PC-3 (cell line): ENCODE results near the gene INHBE. TPM values are rescaled to one million over a fixed set of nuclear protein-coding genes. Genes with fewer than 3 reads are reported as not detected.

Source experiments
- ATAC-seq: fragments of 200-7000 bp; cut with Tn5 transposase; 2 replicates; pipeline ENCODE4 v1.9.1; 2020; ENCODE audit warnings: mild to moderate bottlenecking, moderate library complexity
- BruUV-seq: library from RNA; stranded (reverse); fragments of 400-500 nt; replicated peaks from 2 replicates; lab custom pipeline; 2021; lab: Mats Ljungman, UMichigan
- CTCF ChIA-PET: fragments of 300-600 bp; sonication (Branson Sonifier 250); formaldehyde crosslinking; loops from one replicate; lab custom pipeline; 2022; ENCODE audit warnings: antibody characterized with exemption; lab: Charles Lee
- POLR2A ChIA-PET: fragments of 300-600 bp; sonication (Branson Sonifier 250); formaldehyde crosslinking; loops from one replicate; lab custom pipeline; 2022; ENCODE audit warnings: antibody characterized with exemption; ENCODE audit not compliant: unreplicated experiment; lab: Charles Lee
- DNase-seq: peaks from one replicate; pipeline ENCODE4 v3.0.0-alpha.2; 2015
- H2AFZ ChIP-seq: fragments of 300-600 bp; sonication (generic); 2 replicates; pipeline ENCODE4 v1.6.0; 2016; ENCODE audit warnings: antibody characterized with exemption, low read length
- H3F3A ChIP-seq: fragments of 300-600 bp; sonication (generic); one replicate; pipeline ENCODE4 v1.6.0; 2017; ENCODE audit warnings: antibody characterized with exemption, low read length, control low read depth, mild to moderate bottlenecking; ENCODE audit not compliant: unreplicated experiment
- H3K27ac ChIP-seq: fragments of 300-600 bp; sonication (generic); 2 replicates; pipeline ENCODE4 v1.5.1; 2016; ENCODE audit warnings: mild to moderate bottlenecking, low read length
- H3K27me3 ChIP-seq: fragments of 300-600 bp; sonication (generic); 2 replicates; pipeline ENCODE4 v1.6.1; 2016; ENCODE audit warnings: low read length, mixed read lengths
- H3K36me3 ChIP-seq: fragments of 300-600 bp; sonication (generic); 2 replicates; pipeline ENCODE4 v1.6.1; 2016; ENCODE audit warnings: low read depth, mixed run types, low read length, mixed read lengths
- H3K4me1 ChIP-seq: fragments of 300-600 bp; sonication (generic); 2 replicates; pipeline ENCODE4 v1.5.1; 2016; ENCODE audit warnings: low read length; ENCODE audit not compliant: insufficient read depth
- H3K4me2 ChIP-seq: fragments of 300-600 bp; sonication (generic); 2 replicates; pipeline ENCODE4 v1.6.0; 2016; ENCODE audit warnings: low read length
- H3K4me3 ChIP-seq: fragments of 300-600 bp; sonication (generic); 2 replicates; pipeline ENCODE4 v1.5.1; 2016; ENCODE audit warnings: mild to moderate bottlenecking, low read length, mixed read lengths
- H3K79me2 ChIP-seq: fragments of 300-600 bp; sonication (generic); 2 replicates; pipeline ENCODE4 v1.6.1; 2017; ENCODE audit warnings: low read length, mixed read lengths
- H3K9ac ChIP-seq: fragments of 300-600 bp; sonication (generic); 2 replicates; pipeline ENCODE4 v1.6.0; 2016; ENCODE audit warnings: mild to moderate bottlenecking, low read length
- H3K9me2 ChIP-seq: fragments of 300-600 bp; sonication (generic); replicated peaks from 2 replicates; pipeline ENCODE4 v1.6.1; 2016; ENCODE audit warnings: mixed run types, low read length, mixed read lengths
- H3K9me3 ChIP-seq: fragments of 300-600 bp; sonication (generic); 2 replicates; pipeline ENCODE4 v1.6.1; 2016; ENCODE audit warnings: low read length, mixed read lengths
- H4K20me1 ChIP-seq: fragments of 300-600 bp; sonication (generic); 2 replicates; pipeline ENCODE4 v1.6.1; 2016; ENCODE audit warnings: low read length, mixed read lengths
- EZH2 ChIP-seq: fragments of 300-600 bp; sonication (generic); IDR thresholded peaks from one replicate; pipeline ENCODE4 v1.6.1; 2017; ENCODE audit warnings: antibody characterized with exemption, mild to moderate bottlenecking, low read length; ENCODE audit not compliant: unreplicated experiment
- EZH2phosphoT487 ChIP-seq: fragments of 300-600 bp; sonication (generic); IDR thresholded peaks from 2 replicates; pipeline ENCODE4 v1.6.1; 2018; ENCODE audit warnings: mild to moderate bottlenecking, antibody characterized with exemption, low read length, borderline replicate concordance
- intact Hi-C: fragments of 100-400 bp; cut with micrococcal nuclease; formaldehyde crosslinking; loops from 2 replicates; pipeline ENCODE4 v1.9.0; 2023
- total RNA-seq: library from RNA; depleted of rRNA; stranded (reverse); fragments of >200 nt; gene quantifications from 2 replicates; pipeline ENCODE4 v1.2.3, GENCODE V29; 2014
- TF ChIP-seq, protein P1 (sequence below): fragments of 300-600 bp; sonication (generic); conservative IDR thresholded peaks from 2 replicates; pipeline ENCODE4 v1.5.1; 2017; ENCODE audit warnings: antibody characterized with exemption, low read depth, mild to moderate bottlenecking, low read length

INHBE gene
- total RNA-seq, 1 experiment from 2014 or later, result not detected

DNA sequence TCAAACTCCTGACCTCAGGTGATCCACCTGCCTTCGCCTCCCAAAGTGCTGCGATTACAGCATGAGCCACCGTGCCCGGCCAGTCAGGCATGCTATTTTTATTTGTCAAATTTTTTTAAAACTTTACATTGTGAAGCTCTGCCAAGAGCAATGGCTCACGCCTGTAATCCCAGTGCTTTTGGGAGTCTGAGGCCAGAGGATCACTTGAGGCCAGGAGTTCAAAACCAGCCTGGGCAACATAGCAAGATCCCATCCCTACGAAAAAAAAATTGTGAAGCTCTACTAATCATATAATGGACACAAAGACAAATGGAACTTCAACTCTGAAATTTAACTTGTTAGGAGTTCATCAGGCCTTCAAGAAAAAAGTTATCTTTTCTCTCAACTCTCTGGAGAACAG, 26.1 kb upstream of the INHBE start:
- Histone ChIP-seq H3K4me2 (peak overlapping the region; percentile 96), H3K27me3 (no peaks in the 10 kb centered on the region), H2AFZ (no peak overlapping the region), H3K27ac (no peak overlapping the region), H3K4me3 (peak overlapping the region; percentile 85; the same call in 1 of the 2 replicates), H3K36me3 (no peaks in the 10 kb centered on the region), H3K9me3 (no peaks in the 10 kb centered on the region), H3K9me2 (no peaks in the 10 kb centered on the region), H4K20me1 (no peaks in the 10 kb centered on the region), H3K4me1 (peaks cover 14% of the 10 kb centered on the region), H3K79me2 (peaks cover 19% of the 10 kb centered on the region), H3K9ac (no peak overlapping the region), H3F3A (no peaks in the 10 kb centered on the region)
- no peak for ATAC-seq
- ChIA-PET POLR2A (no interaction called here), CTCF (no interaction called here)
- intact Hi-C loops, result no loop called here
- BruUV-seq, result no TSS peak
- no peak for DNase-seq
- TF ChIP-seq EZH2 (no peak), EZH2phosphoT487 (no peak)
- TF ChIP-seq, protein P1, sequence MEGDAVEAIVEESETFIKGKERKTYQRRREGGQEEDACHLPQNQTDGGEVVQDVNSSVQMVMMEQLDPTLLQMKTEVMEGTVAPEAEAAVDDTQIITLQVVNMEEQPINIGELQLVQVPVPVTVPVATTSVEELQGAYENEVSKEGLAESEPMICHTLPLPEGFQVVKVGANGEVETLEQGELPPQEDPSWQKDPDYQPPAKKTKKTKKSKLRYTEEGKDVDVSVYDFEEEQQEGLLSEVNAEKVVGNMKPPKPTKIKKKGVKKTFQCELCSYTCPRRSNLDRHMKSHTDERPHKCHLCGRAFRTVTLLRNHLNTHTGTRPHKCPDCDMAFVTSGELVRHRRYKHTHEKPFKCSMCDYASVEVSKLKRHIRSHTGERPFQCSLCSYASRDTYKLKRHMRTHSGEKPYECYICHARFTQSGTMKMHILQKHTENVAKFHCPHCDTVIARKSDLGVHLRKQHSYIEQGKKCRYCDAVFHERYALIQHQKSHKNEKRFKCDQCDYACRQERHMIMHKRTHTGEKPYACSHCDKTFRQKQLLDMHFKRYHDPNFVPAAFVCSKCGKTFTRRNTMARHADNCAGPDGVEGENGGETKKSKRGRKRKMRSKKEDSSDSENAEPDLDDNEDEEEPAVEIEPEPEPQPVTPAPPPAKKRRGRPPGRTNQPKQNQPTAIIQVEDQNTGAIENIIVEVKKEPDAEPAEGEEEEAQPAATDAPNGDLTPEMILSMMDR, result no peak

DNA sequence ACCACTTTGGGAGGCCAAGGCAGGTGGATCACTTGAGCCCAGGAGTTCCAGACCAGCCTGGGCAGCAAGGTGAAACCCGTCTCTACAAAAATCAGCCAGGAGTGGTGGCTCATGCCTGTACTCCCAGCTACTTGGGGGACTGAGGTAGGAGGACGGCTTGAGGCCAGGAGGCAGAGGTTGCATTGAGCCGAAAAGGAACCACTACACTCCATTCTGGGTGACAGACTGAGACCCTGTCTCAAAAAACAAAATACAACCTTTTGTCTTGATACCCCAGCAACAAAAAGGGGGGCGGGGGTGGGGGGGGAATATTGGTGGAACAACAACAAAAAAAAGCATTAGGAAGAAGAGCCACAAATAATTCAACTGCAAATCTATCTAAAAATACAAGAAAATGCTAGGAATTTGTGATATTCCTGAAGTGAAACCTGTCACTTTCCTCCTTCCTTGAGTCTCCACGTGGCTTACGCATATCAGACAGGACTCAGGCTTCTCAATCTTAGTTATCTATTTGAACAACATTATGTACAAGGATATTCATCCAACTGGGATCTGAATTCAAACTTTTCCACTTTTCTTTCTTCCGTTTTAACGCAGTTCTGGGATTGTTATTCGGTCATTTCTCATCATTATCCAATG, 25.5 kb upstream of the INHBE start:
- H3F3A ChIP-seq, result no peaks in the 10 kb centered on the region
- ATAC-seq (no peak), DNase-seq (no peak)
- peaks cover 19% of the 10 kb centered on the region for H3K79me2 ChIP-seq
- TF ChIP-seq EZH2, result no peak
- TF ChIP-seq, protein P1, result no peak
- intact Hi-C loops, result no loop called here
- peaks cover 14% of the 10 kb centered on the region for H3K4me1 ChIP-seq
- H4K20me1 ChIP-seq, result no peaks in the 10 kb centered on the region
- H3K9ac ChIP-seq, result peak overlapping the region; percentile 90
- TSS peak; percentile 87 for BruUV-seq
- no peaks in the 10 kb centered on the region for H3K9me3 ChIP-seq
- POLR2A ChIA-PET, result interaction anchor here (0.7 kb wide), 1 partner anchor 1069 kb away, joined by 3 read pairs; no protein-coding TSS in a partner anchor
- peak overlapping the region; percentile 96 for H3K4me2 ChIP-seq
- CTCF ChIA-PET, result interaction anchor here (1.2 kb wide), 1 partner anchor 23 kb away, joined by 4 read pairs; no protein-coding TSS in a partner anchor
- H3K27me3 ChIP-seq, result no peaks in the 10 kb centered on the region
- no peaks in the 10 kb centered on the region for H3K9me2 ChIP-seq
- H3K4me3 ChIP-seq, result peak overlapping the region; percentile 85
- peak overlapping the region; percentile 48 for H3K27ac ChIP-seq
- H3K36me3 ChIP-seq, result no peaks in the 10 kb centered on the region
- H2AFZ ChIP-seq, result peak overlapping the region; percentile 71
